Endothelial cell (in vitro differentiated cells): ENCODE data around the gene SHANK1. TPM values are rescaled to one million over a fixed set of nuclear protein-coding genes. Genes with fewer than 3 reads are reported as not detected.
A peak's percentile ranks its signal among the peaks of the same experiment; 100 is the strongest.

Source experiments
- DNase-seq: peaks from one replicate; pipeline ENCODE4 v3.0.0; 2021; ENCODE audit warnings: low spot score
- H3K27ac Mint-ChIP-seq: one replicate; pipeline ENCODE4 v1.8.0; 2021; ENCODE audit warnings: mixed read lengths, inconsistent platforms; ENCODE audit not compliant: unreplicated experiment
- H3K27me3 Mint-ChIP-seq: one replicate; pipeline ENCODE4 v1.8.0; 2021; ENCODE audit warnings: mild to moderate bottlenecking, moderate library complexity, mixed read lengths, inconsistent platforms; ENCODE audit not compliant: unreplicated experiment
- H3K36me3 Mint-ChIP-seq: one replicate; pipeline ENCODE4 v1.8.0; 2021; ENCODE audit warnings: mild to moderate bottlenecking, low read depth, mixed read lengths, inconsistent platforms; ENCODE audit not compliant: unreplicated experiment
- H3K4me1 Mint-ChIP-seq: one replicate; pipeline ENCODE4 v1.8.0; 2021; ENCODE audit warnings: mild to moderate bottlenecking, mixed read lengths, inconsistent platforms; ENCODE audit not compliant: unreplicated experiment
- H3K4me3 Mint-ChIP-seq: one replicate; pipeline ENCODE4 v1.8.0; 2021; ENCODE audit warnings: mild to moderate bottlenecking, mixed read lengths, inconsistent platforms; ENCODE audit not compliant: unreplicated experiment
- H3K9me3 Mint-ChIP-seq: one replicate; pipeline ENCODE4 v1.8.0; 2021; ENCODE audit warnings: mixed read lengths, inconsistent platforms; ENCODE audit not compliant: unreplicated experiment
- CTCF ChIP-seq: fragments of 200-600 bp; sonication (generic); IDR thresholded peaks from one replicate; pipeline ENCODE4 v1.5.0; 2021; ENCODE audit warnings: antibody characterized with exemption; ENCODE audit not compliant: unreplicated experiment
- total RNA-seq: library from RNA; stranded (reverse); fragmentation: NEBNext Ultra II Directional; extraction: Animal tissue kit (Norgen Biotek cat#: 25700); gene quantifications from one replicate; pipeline ENCODE4 v1.2.1, GENCODE V29; 2021; ENCODE audit not compliant: unreplicated experiment

SHANK1 gene
- total RNA-seq, 1 donor from 2014 or later: 6.5 TPM

GRCh38 chr19:50636317-50637085 is 83.1 kb downstream of the SHANK1 start:
- no peak for TF ChIP-seq CTCF
- Mint-ChIP-seq H3K27me3 (peaks cover 10% of the 10 kb centered on the region), H3K4me3 (no peak overlapping the region), H3K27ac (peak overlapping the region; percentile 31), H3K9me3 (peaks cover 45% of the 10 kb centered on the region), H3K36me3 (peaks cover 20% of the 10 kb centered on the region), H3K4me1 (no peaks in the 10 kb centered on the region)
- no peak for DNase-seq

- H3K4me1 Mint-ChIP-seq: no peaks in the 10 kb centered on the region
- H3K27ac Mint-ChIP-seq: no peak overlapping the region
- peaks cover 52% of the 10 kb centered on the region for H3K9me3 Mint-ChIP-seq
- H3K27me3 Mint-ChIP-seq: peaks cover 17% of the 10 kb centered on the region
- TF ChIP-seq CTCF: no peak
- H3K4me3 Mint-ChIP-seq: no peak overlapping the region
- no peak for DNase-seq
- peaks cover 20% of the 10 kb centered on the region for H3K36me3 Mint-ChIP-seq
These were observed 85.6 kb downstream of the SHANK1 start for GRCh38 chr19:50633973-50634372.

GRCh38 chr19:50633359-50633758 is 86.2 kb downstream of the SHANK1 start:
- H3K27ac Mint-ChIP-seq: no peak overlapping the region

GRCh38 chr19:50632151-50632835 is 87.3 kb downstream of the SHANK1 start:
- DNase-seq: no peak
- no peak overlapping the region for H3K27ac Mint-ChIP-seq

More at GRCh38 chr19:50633359-50633758, 86.2 kb downstream of the SHANK1 start:
- Mint-ChIP-seq H3K36me3 (peaks cover 20% of the 10 kb centered on the region), H3K4me3 (no peak overlapping the region), H3K9me3 (peaks cover 53% of the 10 kb centered on the region), H3K27me3 (peaks cover 17% of the 10 kb centered on the region), H3K4me1 (no peaks in the 10 kb centered on the region)
- no peak for DNase-seq
- no peak for TF ChIP-seq CTCF

More at GRCh38 chr19:50632151-50632835, 87.3 kb downstream of the SHANK1 start:
- Mint-ChIP-seq H3K27me3 (peaks cover 12% of the 10 kb centered on the region), H3K36me3 (peaks cover 22% of the 10 kb centered on the region), H3K4me3 (no peak overlapping the region), H3K9me3 (peaks cover 55% of the 10 kb centered on the region), H3K4me1 (no peaks in the 10 kb centered on the region)
- TF ChIP-seq CTCF: no peak
